ENCODE measurements around the gene SUZ12.

Gene SUZ12

DNA sequence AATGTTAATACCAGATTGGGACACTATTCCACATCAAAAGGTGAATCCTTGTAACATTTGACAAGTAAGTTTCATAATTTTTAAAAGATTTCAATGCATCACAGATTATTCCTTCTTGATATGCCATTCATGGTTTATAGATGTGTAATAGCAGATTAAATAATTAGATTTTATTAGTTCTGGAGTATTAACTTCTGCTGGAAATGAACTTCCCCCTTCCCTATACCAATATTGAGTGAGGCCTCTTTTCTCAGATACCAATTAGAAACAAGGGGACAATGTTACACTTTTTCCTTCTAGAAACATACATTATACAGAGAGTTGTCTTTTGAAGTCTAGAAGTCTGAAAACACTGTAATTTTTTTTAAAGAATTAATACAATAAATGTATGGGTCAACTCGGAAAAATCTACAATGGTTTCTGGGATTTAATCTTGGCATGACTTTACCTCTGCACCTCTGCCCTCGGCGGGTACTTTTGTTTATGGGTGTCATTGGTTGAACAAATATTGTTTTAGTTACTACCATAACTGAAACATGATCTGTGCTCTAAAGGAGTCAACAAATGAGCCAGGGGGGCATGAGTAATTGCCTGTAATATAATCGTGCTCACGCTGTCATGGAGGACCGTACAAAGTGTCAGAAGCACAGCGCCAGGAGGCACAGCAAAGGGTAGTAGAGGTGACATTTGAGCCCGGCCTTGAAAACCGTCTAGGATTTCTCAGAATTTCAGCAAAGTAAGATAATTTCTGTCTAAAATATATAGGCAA lies 78.6 kb downstream of the SUZ12 start (continued):
- TF ChIP-seq, protein P1, sequence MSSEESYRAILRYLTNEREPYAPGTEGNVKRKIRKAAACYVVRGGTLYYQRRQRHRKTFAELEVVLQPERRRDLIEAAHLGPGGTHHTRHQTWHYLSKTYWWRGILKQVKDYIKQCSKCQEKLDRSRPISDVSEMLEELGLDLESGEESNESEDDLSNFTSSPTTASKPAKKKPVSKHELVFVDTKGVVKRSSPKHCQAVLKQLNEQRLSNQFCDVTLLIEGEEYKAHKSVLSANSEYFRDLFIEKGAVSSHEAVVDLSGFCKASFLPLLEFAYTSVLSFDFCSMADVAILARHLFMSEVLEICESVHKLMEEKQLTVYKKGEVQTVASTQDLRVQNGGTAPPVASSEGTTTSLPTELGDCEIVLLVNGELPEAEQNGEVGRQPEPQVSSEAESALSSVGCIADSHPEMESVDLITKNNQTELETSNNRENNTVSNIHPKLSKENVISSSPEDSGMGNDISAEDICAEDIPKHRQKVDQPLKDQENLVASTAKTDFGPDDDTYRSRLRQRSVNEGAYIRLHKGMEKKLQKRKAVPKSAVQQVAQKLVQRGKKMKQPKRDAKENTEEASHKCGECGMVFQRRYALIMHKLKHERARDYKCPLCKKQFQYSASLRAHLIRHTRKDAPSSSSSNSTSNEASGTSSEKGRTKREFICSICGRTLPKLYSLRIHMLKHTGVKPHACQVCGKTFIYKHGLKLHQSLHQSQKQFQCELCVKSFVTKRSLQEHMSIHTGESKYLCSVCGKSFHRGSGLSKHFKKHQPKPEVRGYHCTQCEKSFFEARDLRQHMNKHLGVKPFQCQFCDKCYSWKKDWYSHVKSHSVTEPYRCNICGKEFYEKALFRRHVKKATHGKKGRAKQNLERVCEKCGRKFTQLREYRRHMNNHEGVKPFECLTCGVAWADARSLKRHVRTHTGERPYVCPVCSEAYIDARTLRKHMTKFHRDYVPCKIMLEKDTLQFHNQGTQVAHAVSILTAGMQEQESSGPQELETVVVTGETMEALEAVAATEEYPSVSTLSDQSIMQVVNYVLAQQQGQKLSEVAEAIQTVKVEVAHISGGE (tag by site-specific recombination; conservative IDR thresholded peaks at IDR 0.05; ENCODE audit: low read depth): no peak
- TF ChIP-seq OVOL3 (tag by site-specific recombination; IDR thresholded peaks at IDR 0.05): peak; percentile 38; the same call in 1 of the 2 replicates
- peak; percentile 36; the same call in 1 of the 2 replicates for TF ChIP-seq ZBTB17 (tag by site-specific recombination; IDR thresholded peaks at IDR 0.05)
- TF ChIP-seq, protein P2, sequence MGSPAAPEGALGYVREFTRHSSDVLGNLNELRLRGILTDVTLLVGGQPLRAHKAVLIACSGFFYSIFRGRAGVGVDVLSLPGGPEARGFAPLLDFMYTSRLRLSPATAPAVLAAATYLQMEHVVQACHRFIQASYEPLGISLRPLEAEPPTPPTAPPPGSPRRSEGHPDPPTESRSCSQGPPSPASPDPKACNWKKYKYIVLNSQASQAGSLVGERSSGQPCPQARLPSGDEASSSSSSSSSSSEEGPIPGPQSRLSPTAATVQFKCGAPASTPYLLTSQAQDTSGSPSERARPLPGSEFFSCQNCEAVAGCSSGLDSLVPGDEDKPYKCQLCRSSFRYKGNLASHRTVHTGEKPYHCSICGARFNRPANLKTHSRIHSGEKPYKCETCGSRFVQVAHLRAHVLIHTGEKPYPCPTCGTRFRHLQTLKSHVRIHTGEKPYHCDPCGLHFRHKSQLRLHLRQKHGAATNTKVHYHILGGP (tag by site-specific recombination; IDR thresholded peaks at IDR 0.05): no peak
- TF ChIP-seq ZNF785 (tag by site-specific recombination; IDR thresholded peaks at IDR 0.05): no peak
- TF ChIP-seq ZNF626 (tag by site-specific recombination; IDR thresholded peaks at IDR 0.05): no peak
- 0 out of 2 replicates have a peak, but pooled peaks have one; percentile 35 for TF ChIP-seq ZXDB (tag by site-specific recombination; IDR thresholded peaks at IDR 0.05)
- no peak for TF ChIP-seq ZSCAN16 (tag by site-specific recombination; IDR thresholded peaks at IDR 0.05)
- TF ChIP-seq, protein P3, sequence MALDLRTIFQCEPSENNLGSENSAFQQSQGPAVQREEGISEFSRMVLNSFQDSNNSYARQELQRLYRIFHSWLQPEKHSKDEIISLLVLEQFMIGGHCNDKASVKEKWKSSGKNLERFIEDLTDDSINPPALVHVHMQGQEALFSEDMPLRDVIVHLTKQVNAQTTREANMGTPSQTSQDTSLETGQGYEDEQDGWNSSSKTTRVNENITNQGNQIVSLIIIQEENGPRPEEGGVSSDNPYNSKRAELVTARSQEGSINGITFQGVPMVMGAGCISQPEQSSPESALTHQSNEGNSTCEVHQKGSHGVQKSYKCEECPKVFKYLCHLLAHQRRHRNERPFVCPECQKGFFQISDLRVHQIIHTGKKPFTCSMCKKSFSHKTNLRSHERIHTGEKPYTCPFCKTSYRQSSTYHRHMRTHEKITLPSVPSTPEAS (tag by site-specific recombination; IDR thresholded peaks at IDR 0.05): peak; percentile 51; the same call in 1 of the 2 replicates
- peak; percentile 89 for TF ChIP-seq ZNF843 (tag by site-specific recombination; IDR thresholded peaks at IDR 0.05)
- TF ChIP-seq ZBTB48 (tag by site-specific recombination; IDR thresholded peaks at IDR 0.05): no peak
- TF ChIP-seq ZNF548 (tag by site-specific recombination; IDR thresholded peaks at IDR 0.05): no peak
- TF ChIP-seq GLI2 (tag by site-specific recombination; IDR thresholded peaks at IDR 0.05; ENCODE audit: borderline replicate concordance, low read depth): no peak
- TF ChIP-seq ZNF248 (tag by site-specific recombination; IDR thresholded peaks at IDR 0.05): no peak
- no peak for TF ChIP-seq SP3 (tag by site-specific recombination; IDR thresholded peaks at IDR 0.05)
- TF ChIP-seq ZNF621 (tag by site-specific recombination; IDR thresholded peaks at IDR 0.05): no peak
- TF ChIP-seq KLF8 (tag by site-specific recombination; IDR thresholded peaks at IDR 0.05): peak; percentile 36; the same call in 1 of the 2 replicates
- no peak for TF ChIP-seq ZNF701 (tag by site-specific recombination; IDR thresholded peaks at IDR 0.05)
- TF ChIP-seq, protein P4, sequence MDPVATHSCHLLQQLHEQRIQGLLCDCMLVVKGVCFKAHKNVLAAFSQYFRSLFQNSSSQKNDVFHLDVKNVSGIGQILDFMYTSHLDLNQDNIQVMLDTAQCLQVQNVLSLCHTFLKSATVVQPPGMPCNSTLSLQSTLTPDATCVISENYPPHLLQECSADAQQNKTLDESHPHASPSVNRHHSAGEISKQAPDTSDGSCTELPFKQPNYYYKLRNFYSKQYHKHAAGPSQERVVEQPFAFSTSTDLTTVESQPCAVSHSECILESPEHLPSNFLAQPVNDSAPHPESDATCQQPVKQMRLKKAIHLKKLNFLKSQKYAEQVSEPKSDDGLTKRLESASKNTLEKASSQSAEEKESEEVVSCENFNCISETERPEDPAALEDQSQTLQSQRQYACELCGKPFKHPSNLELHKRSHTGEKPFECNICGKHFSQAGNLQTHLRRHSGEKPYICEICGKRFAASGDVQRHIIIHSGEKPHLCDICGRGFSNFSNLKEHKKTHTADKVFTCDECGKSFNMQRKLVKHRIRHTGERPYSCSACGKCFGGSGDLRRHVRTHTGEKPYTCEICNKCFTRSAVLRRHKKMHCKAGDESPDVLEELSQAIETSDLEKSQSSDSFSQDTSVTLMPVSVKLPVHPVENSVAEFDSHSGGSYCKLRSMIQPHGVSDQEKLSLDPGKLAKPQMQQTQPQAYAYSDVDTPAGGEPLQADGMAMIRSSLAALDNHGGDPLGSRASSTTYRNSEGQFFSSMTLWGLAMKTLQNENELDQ (tag by site-specific recombination; IDR thresholded peaks at IDR 0.05; ENCODE audit: low read depth): no peak
- TF ChIP-seq, protein P5, sequence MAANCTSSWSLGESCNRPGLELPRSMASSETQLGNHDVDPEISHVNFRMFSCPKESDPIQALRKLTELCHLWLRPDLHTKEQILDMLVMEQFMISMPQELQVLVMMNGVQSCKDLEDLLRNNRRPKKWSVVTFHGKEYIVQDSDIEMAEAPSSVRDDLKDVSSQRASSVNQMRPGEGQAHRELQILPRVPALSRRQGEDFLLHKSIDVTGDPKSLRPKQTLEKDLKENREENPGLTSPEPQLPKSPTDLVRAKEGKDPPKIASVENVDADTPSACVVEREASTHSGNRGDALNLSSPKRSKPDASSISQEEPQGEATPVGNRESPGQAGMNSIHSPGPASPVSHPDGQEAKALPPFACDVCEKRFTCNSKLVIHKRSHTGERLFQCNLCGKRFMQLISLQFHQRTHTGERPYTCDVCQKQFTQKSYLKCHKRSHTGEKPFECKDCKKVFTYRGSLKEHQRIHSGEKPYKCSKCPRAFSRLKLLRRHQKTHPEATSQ (tag by site-specific recombination; IDR thresholded peaks at IDR 0.05): no peak
- no peak for TF ChIP-seq SETDB1 (IDR thresholded peaks at IDR 0.05; ENCODE audit: insufficient read length, low read length)
- TF ChIP-seq, protein P6, sequence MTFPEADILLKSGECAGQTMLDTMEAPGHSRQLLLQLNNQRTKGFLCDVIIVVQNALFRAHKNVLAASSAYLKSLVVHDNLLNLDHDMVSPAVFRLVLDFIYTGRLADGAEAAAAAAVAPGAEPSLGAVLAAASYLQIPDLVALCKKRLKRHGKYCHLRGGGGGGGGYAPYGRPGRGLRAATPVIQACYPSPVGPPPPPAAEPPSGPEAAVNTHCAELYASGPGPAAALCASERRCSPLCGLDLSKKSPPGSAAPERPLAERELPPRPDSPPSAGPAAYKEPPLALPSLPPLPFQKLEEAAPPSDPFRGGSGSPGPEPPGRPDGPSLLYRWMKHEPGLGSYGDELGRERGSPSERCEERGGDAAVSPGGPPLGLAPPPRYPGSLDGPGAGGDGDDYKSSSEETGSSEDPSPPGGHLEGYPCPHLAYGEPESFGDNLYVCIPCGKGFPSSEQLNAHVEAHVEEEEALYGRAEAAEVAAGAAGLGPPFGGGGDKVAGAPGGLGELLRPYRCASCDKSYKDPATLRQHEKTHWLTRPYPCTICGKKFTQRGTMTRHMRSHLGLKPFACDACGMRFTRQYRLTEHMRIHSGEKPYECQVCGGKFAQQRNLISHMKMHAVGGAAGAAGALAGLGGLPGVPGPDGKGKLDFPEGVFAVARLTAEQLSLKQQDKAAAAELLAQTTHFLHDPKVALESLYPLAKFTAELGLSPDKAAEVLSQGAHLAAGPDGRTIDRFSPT (tag by site-specific recombination; IDR thresholded peaks at IDR 0.05): no peak; the same call in 1 of the 2 replicates
- TF ChIP-seq OSR2 (tag by site-specific recombination; IDR thresholded peaks at IDR 0.05): peak; percentile 93
- no peak for TF ChIP-seq ZNF791 (tag by site-specific recombination; IDR thresholded peaks at IDR 0.05)
